GM20431 (cell line): Measurements from ENCODE around the gene TRNAU1AP.
"Not testable (repeated sequence)": the region's sequence is repeated elsewhere in the genome, so short reads cannot be mapped to it uniquely, and the experiment has no call there.

ENCODE experiments used
- in situ Hi-C: fragments of 300-500 bp; cut with MseI, MboI; formaldehyde crosslinking; loops from one replicate; pipeline ENCODE4 v1.15.0; 2020; ENCODE audit warnings: low sequenced_read_pairs; ENCODE audit not compliant: unreplicated experiment

TRNAU1AP gene

GRCh38 chr1:28520796-28521195 lies 32.1 kb upstream of the TRNAU1AP start:
- in situ Hi-C loops: loop anchor here (10.0 kb wide), 1 partner anchor 84 kb away; no protein-coding TSS in a partner anchor

- in situ Hi-C loops: loop anchor here (10.0 kb wide), 1 partner anchor 83 kb away; no protein-coding TSS in a partner anchor
These were observed 31.3 kb upstream of the TRNAU1AP start for GRCh38 chr1:28521502-28522164.

GRCh38 chr1:28522537-28522936 lies 30.3 kb upstream of the TRNAU1AP start:
- in situ Hi-C loops: loop anchor here (10.0 kb wide), 1 partner anchor 82 kb away; no protein-coding TSS in a partner anchor

- in situ Hi-C loops: loop anchor here (10.0 kb wide), 1 partner anchor 80 kb away; no protein-coding TSS in a partner anchor
These were observed 27.8 kb upstream of the TRNAU1AP start for GRCh38 chr1:28525002-28525642.

GRCh38 chr1:28526886-28527285 lies 26.0 kb upstream of the TRNAU1AP start:
- in situ Hi-C loops: loop anchor here (10.0 kb wide), 1 partner anchor 78 kb away; no protein-coding TSS in a partner anchor

- in situ Hi-C loops: no loop called here
These were observed 22.4 kb upstream of the TRNAU1AP start for GRCh38 chr1:28530456-28530855.

- in situ Hi-C loops: no loop called here
These were observed 18.2 kb upstream of the TRNAU1AP start for GRCh38 chr1:28534671-28535070.

- in situ Hi-C loops: no loop called here
These were observed 17.7 kb upstream of the TRNAU1AP start for GRCh38 chr1:28535180-28535579.

- in situ Hi-C loops: no loop called here
These were observed 15.3 kb upstream of the TRNAU1AP start for GRCh38 chr1:28537457-28538199.

GRCh38 chr1:28538286-28538685 lies 14.6 kb upstream of the TRNAU1AP start:
- in situ Hi-C loops: no loop called here

GRCh38 chr1:28540651-28541050 lies 12.2 kb upstream of the TRNAU1AP start:
- in situ Hi-C loops: no loop called here

GRCh38 chr1:28541414-28542015 lies 11.4 kb upstream of the TRNAU1AP start:
- in situ Hi-C loops: not testable (repeated sequence)

- in situ Hi-C loops: no loop called here
These were observed 7.6 kb upstream of the TRNAU1AP start for GRCh38 chr1:28545246-28545628.

GRCh38 chr1:28548318-28548717 lies 4.6 kb upstream of the TRNAU1AP start:
- in situ Hi-C loops: no loop called here

- in situ Hi-C loops: no loop called here
These were observed 1.5 kb upstream of the TRNAU1AP start for GRCh38 chr1:28551381-28551780.

- in situ Hi-C loops: no loop called here
These were observed 8.0 kb downstream of the TRNAU1AP start for GRCh38 chr1:28560886-28561285.

- in situ Hi-C loops: no loop called here
These were observed 11.4 kb downstream of the TRNAU1AP start for GRCh38 chr1:28564310-28564709.

GRCh38 chr1:28565040-28565439 lies 12.2 kb downstream of the TRNAU1AP start:
- in situ Hi-C loops: no loop called here

- in situ Hi-C loops: no loop called here
These were observed 12.8 kb downstream of the TRNAU1AP start for GRCh38 chr1:28565726-28566125.

- in situ Hi-C loops: no loop called here
These were observed 14.0 kb downstream of the TRNAU1AP start for GRCh38 chr1:28566931-28567330.
